Measurements from ENCODE around the gene MBD5. TPM values are rescaled to one million over a fixed set of nuclear protein-coding genes. Genes with fewer than 3 reads are reported as not detected.

MBD5 gene
- total RNA-seq, 1 donor from 2014 or later, result 100 TPM

GRCh38 chr2:148096012-148096411 lies 75.1 kb downstream of the MBD5 start:
- Mint-ChIP-seq H3K9me3 (peaks cover 12% of the 10 kb centered on the region), H3K36me3 (peaks cover 6% of the 10 kb centered on the region), H3K27ac (no peak overlapping the region), H3K4me3 (no peak overlapping the region), H3K4me1 (no peaks in the 10 kb centered on the region), H3K27me3 (ENCODE audit: low read depth) (no peaks in the 10 kb centered on the region)
- no peak for TF ChIP-seq CTCF (IDR thresholded peaks at IDR 0.05; ENCODE audit: unreplicated experiment)
- DNase-seq (ENCODE audit: low spot score in 2 of 2, unreplicated experiment in 2 of 2), result no peak

GRCh38 chr2:148102641-148103040 lies 81.8 kb downstream of the MBD5 start:
- peaks cover 13% of the 10 kb centered on the region for H3K9me3 Mint-ChIP-seq
- no peak for TF ChIP-seq CTCF (IDR thresholded peaks at IDR 0.05; ENCODE audit: unreplicated experiment)
- DNase-seq (ENCODE audit: low spot score in 2 of 2, unreplicated experiment in 2 of 2), result no peak
- no peak overlapping the region for H3K27ac Mint-ChIP-seq
- no peak overlapping the region for H3K4me3 Mint-ChIP-seq
- no peaks in the 10 kb centered on the region for H3K27me3 Mint-ChIP-seq (ENCODE audit: low read depth)
- H3K4me1 Mint-ChIP-seq, result peaks cover 2% of the 10 kb centered on the region
- H3K36me3 Mint-ChIP-seq, result peaks cover 18% of the 10 kb centered on the region

- TF ChIP-seq CTCF (IDR thresholded peaks at IDR 0.05; ENCODE audit: unreplicated experiment), result no peak
- no peak overlapping the region for H3K4me3 Mint-ChIP-seq
- H3K27ac Mint-ChIP-seq, result no peak overlapping the region
Observed at GRCh38 chr2:148103946-148104345, 83.1 kb downstream of the MBD5 start.

GRCh38 chr2:148106331-148106730 lies 85.4 kb downstream of the MBD5 start:
- no peak for DNase-seq (ENCODE audit: low spot score in 2 of 2, unreplicated experiment in 2 of 2)
- Mint-ChIP-seq H3K27ac (no peak overlapping the region), H3K27me3 (ENCODE audit: low read depth) (no peaks in the 10 kb centered on the region), H3K9me3 (peaks cover 16% of the 10 kb centered on the region), H3K36me3 (peaks cover 17% of the 10 kb centered on the region), H3K4me1 (peaks cover 2% of the 10 kb centered on the region), H3K4me3 (no peak overlapping the region)
- no peak for TF ChIP-seq CTCF (IDR thresholded peaks at IDR 0.05; ENCODE audit: unreplicated experiment)

More at GRCh38 chr2:148103946-148104345, 83.1 kb downstream of the MBD5 start:
- no peak for DNase-seq (ENCODE audit: low spot score in 2 of 2, unreplicated experiment in 2 of 2)
- Mint-ChIP-seq H3K27me3 (ENCODE audit: low read depth) (no peaks in the 10 kb centered on the region), H3K36me3 (peaks cover 17% of the 10 kb centered on the region), H3K9me3 (peaks cover 16% of the 10 kb centered on the region), H3K4me1 (peaks cover 2% of the 10 kb centered on the region)

GRCh38 chr2:148108385-148108784 lies 87.5 kb downstream of the MBD5 start:
- no peak for DNase-seq (ENCODE audit: low spot score in 2 of 2, unreplicated experiment in 2 of 2)
- Mint-ChIP-seq H3K9me3 (peaks cover 16% of the 10 kb centered on the region), H3K4me1 (peaks cover under 1% of the 10 kb centered on the region), H3K4me3 (no peak overlapping the region), H3K27me3 (ENCODE audit: low read depth) (no peaks in the 10 kb centered on the region), H3K27ac (no peak overlapping the region), H3K36me3 (peaks cover 17% of the 10 kb centered on the region)
- no peak for TF ChIP-seq CTCF (IDR thresholded peaks at IDR 0.05; ENCODE audit: unreplicated experiment)

- Mint-ChIP-seq H3K27ac (no peak overlapping the region), H3K27me3 (ENCODE audit: low read depth) (no peaks in the 10 kb centered on the region)
- no peak for TF ChIP-seq CTCF (IDR thresholded peaks at IDR 0.05; ENCODE audit: unreplicated experiment)
Observed at GRCh38 chr2:148110184-148110583, 89.3 kb downstream of the MBD5 start.

More at GRCh38 chr2:148110184-148110583, 89.3 kb downstream of the MBD5 start:
- no peak for DNase-seq (ENCODE audit: low spot score in 2 of 2, unreplicated experiment in 2 of 2)
- Mint-ChIP-seq H3K9me3 (peaks cover 16% of the 10 kb centered on the region), H3K36me3 (peaks cover 17% of the 10 kb centered on the region), H3K4me3 (no peak overlapping the region), H3K4me1 (no peaks in the 10 kb centered on the region)
